Transverse colon (tissue), 4 donors: Measurements from ENCODE around the gene ELOVL1.

Experiments
- EP300 ChIP-seq: sonication (generic); formaldehyde crosslinking; IDR thresholded peaks from one replicate; pipeline ENCODE4 v1.6.1; 2017; ENCODE audit warnings: antibody characterized with exemption, low read depth
- POLR2A ChIP-seq: fragments of 450-650 bp; IDR thresholded peaks from one replicate; pipeline ENCODE4 v1.6.1; 2016; ENCODE audit warnings: antibody characterized with exemption, mild to moderate bottlenecking, moderate library complexity
- POLR2AphosphoS5 ChIP-seq, 3 donors: sonication (generic); formaldehyde crosslinking; IDR thresholded peaks; one replicate each; pipeline ENCODE4 v1.6.1; 2016; ENCODE audit warnings: antibody characterized with exemption in 3 of 3
- TF ChIP-seq, protein P1 (sequence below), 5 experiments: fragments of 200-600 bp in 3 of 5; fragments of 450-650 bp in 2 of 5; sonication (generic) in 3 of 5; IDR thresholded peaks; 1 replicate in 2 of 5; 2 replicates in 3 of 5; pipeline ENCODE4 v1.5.1; 2016 to 2017; ENCODE audit warnings: antibody characterized with exemption in 5 of 5, inconsistent platforms in 3 of 5, mild to moderate bottlenecking in 2 of 5, moderate library complexity in 1 of 5

DNA sequence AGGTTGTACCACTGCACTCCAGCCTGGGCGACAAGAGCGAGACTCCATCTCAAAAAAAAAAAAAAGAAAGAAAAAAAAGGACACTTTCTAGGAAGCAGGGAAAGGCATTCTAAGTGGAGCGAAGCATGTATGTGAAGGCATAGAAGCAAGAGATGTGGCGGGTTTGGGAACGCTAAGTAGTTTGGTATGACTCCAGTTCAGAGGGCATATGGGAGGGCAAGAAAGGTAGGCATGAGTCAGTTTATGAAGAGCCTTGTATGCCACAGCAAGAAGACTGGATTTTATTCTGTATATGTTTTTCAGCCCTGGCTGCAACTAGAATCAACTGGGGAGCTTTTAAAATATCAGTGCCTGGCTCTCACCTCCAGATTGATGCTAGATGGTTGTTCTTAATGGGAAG lies 4.4 kb upstream of the ELOVL1 start:
- TF ChIP-seq, protein P1, sequence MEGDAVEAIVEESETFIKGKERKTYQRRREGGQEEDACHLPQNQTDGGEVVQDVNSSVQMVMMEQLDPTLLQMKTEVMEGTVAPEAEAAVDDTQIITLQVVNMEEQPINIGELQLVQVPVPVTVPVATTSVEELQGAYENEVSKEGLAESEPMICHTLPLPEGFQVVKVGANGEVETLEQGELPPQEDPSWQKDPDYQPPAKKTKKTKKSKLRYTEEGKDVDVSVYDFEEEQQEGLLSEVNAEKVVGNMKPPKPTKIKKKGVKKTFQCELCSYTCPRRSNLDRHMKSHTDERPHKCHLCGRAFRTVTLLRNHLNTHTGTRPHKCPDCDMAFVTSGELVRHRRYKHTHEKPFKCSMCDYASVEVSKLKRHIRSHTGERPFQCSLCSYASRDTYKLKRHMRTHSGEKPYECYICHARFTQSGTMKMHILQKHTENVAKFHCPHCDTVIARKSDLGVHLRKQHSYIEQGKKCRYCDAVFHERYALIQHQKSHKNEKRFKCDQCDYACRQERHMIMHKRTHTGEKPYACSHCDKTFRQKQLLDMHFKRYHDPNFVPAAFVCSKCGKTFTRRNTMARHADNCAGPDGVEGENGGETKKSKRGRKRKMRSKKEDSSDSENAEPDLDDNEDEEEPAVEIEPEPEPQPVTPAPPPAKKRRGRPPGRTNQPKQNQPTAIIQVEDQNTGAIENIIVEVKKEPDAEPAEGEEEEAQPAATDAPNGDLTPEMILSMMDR (IDR thresholded peaks at IDR 0.05): no peak
- TF ChIP-seq POLR2AphosphoS5 (IDR thresholded peaks at IDR 0.05) (no peak), POLR2A (no peak), EP300 (no peak)
